ENCODE results near the gene NT5DC3. TPM values are rescaled to one million over a fixed set of nuclear protein-coding genes. Genes with fewer than 3 reads are reported as not detected.

Gene NT5DC3
- total and polyA plus RNA-seq, 2 of the 13 experiments (the other 11 are each of a cell fraction or from before 2014, with no cell fraction given), result 3.2 to 6.6 TPM

DNA sequence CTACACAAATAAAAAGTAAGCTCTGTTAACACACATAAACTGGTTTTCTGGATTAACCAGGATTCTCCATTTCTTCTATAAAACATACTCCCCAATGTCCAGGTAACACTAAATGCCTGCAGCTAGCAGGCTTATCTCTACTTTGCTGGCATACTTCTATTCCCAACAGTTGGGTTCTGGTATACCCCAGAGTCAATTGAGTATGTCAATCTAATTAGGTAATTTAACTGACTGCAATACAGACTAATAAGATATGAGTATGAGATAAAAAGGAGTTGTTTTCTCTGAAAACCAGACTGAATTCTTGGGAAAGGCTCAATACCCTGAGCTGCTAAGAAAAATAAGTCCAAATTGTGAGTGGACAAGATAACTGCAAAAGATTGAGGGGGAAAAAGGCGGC is 9.4 kb upstream of the NT5DC3 start:
- Histone ChIP-seq H3K4me2 (ENCODE audit: low read depth, low read length) (no peak overlapping the region), H3K4me1 (ENCODE audit: insufficient read depth, low read length) (peaks cover 67% of the 10 kb centered on the region), H2AFZ (ENCODE audit: low read length) (no peak overlapping the region), H3K4me3 (replicated peaks in 1 of 3; ENCODE audit: insufficient read depth in 1 of 3, low read depth in 2 of 3, low read length in 3 of 3) (no peak overlapping the region), H4K20me1 (ENCODE audit: insufficient read depth, low read length) (no peaks in the 10 kb centered on the region), H3K79me2 (ENCODE audit: insufficient read depth, low read length) (no peaks in the 10 kb centered on the region), H3K27me3 (ENCODE audit: control insufficient read depth in 1 of 2, insufficient read depth in 2 of 2, low read length in 2 of 2) (peaks cover 0 to 3% of the 10 kb centered on the region in 2 experiments; a peak in 1 of 5 replicates), H3K36me3 (replicated peaks in 1 of 2; ENCODE audit: control insufficient read depth in 1 of 2, insufficient read depth in 2 of 2, low read length in 2 of 2) (no peaks in the 10 kb centered on the region), H3K9ac (ENCODE audit: insufficient read depth, low read depth, low read length) (no peak overlapping the region), H3K27ac (ENCODE audit: extremely low read length, insufficient read depth, low read length) (no peak overlapping the region), H3K9me3 (ENCODE audit: low read length) (no peaks in the 10 kb centered on the region)
- FAIRE-seq (no peak), ATAC-seq (no peak), DNase-seq (ENCODE audit: low spot score) (no peak)
- TF ChIP-seq TOPORS (CRISPR knock-in tag; IDR thresholded peaks at IDR 0.05), result no peak
- TF ChIP-seq ZNF354B (CRISPR knock-in tag; IDR thresholded peaks at IDR 0.05), result no peak
- TF ChIP-seq, protein P1, sequence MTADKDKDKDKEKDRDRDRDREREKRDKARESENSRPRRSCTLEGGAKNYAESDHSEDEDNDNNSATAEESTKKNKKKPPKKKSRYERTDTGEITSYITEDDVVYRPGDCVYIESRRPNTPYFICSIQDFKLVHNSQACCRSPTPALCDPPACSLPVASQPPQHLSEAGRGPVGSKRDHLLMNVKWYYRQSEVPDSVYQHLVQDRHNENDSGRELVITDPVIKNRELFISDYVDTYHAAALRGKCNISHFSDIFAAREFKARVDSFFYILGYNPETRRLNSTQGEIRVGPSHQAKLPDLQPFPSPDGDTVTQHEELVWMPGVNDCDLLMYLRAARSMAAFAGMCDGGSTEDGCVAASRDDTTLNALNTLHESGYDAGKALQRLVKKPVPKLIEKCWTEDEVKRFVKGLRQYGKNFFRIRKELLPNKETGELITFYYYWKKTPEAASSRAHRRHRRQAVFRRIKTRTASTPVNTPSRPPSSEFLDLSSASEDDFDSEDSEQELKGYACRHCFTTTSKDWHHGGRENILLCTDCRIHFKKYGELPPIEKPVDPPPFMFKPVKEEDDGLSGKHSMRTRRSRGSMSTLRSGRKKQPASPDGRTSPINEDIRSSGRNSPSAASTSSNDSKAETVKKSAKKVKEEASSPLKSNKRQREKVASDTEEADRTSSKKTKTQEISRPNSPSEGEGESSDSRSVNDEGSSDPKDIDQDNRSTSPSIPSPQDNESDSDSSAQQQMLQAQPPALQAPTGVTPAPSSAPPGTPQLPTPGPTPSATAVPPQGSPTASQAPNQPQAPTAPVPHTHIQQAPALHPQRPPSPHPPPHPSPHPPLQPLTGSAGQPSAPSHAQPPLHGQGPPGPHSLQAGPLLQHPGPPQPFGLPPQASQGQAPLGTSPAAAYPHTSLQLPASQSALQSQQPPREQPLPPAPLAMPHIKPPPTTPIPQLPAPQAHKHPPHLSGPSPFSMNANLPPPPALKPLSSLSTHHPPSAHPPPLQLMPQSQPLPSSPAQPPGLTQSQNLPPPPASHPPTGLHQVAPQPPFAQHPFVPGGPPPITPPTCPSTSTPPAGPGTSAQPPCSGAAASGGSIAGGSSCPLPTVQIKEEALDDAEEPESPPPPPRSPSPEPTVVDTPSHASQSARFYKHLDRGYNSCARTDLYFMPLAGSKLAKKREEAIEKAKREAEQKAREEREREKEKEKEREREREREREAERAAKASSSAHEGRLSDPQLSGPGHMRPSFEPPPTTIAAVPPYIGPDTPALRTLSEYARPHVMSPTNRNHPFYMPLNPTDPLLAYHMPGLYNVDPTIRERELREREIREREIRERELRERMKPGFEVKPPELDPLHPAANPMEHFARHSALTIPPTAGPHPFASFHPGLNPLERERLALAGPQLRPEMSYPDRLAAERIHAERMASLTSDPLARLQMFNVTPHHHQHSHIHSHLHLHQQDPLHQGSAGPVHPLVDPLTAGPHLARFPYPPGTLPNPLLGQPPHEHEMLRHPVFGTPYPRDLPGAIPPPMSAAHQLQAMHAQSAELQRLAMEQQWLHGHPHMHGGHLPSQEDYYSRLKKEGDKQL (CRISPR knock-in tag; IDR thresholded peaks at IDR 0.05; ENCODE audit: low read depth), result no peak
- TF ChIP-seq ZNF101 (CRISPR knock-in tag; IDR thresholded peaks at IDR 0.05; ENCODE audit: borderline replicate concordance, low read depth), result no peak
- TF ChIP-seq DR1 (CRISPR knock-in tag; IDR thresholded peaks at IDR 0.05), result no peak
- TF ChIP-seq NONO (IDR thresholded peaks at IDR 0.05), result no peak
- no peak for TF ChIP-seq NONO (CRISPR knock-in tag; conservative IDR thresholded peaks at IDR 0.05)
- TF ChIP-seq, protein P2, sequence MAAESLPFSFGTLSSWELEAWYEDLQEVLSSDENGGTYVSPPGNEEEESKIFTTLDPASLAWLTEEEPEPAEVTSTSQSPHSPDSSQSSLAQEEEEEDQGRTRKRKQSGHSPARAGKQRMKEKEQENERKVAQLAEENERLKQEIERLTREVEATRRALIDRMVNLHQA (CRISPR knock-in tag; IDR thresholded peaks at IDR 0.05), result no peak
- TF ChIP-seq XBP1 (CRISPR knock-in tag; IDR thresholded peaks at IDR 0.05), result no peak
- TF ChIP-seq, protein P3, sequence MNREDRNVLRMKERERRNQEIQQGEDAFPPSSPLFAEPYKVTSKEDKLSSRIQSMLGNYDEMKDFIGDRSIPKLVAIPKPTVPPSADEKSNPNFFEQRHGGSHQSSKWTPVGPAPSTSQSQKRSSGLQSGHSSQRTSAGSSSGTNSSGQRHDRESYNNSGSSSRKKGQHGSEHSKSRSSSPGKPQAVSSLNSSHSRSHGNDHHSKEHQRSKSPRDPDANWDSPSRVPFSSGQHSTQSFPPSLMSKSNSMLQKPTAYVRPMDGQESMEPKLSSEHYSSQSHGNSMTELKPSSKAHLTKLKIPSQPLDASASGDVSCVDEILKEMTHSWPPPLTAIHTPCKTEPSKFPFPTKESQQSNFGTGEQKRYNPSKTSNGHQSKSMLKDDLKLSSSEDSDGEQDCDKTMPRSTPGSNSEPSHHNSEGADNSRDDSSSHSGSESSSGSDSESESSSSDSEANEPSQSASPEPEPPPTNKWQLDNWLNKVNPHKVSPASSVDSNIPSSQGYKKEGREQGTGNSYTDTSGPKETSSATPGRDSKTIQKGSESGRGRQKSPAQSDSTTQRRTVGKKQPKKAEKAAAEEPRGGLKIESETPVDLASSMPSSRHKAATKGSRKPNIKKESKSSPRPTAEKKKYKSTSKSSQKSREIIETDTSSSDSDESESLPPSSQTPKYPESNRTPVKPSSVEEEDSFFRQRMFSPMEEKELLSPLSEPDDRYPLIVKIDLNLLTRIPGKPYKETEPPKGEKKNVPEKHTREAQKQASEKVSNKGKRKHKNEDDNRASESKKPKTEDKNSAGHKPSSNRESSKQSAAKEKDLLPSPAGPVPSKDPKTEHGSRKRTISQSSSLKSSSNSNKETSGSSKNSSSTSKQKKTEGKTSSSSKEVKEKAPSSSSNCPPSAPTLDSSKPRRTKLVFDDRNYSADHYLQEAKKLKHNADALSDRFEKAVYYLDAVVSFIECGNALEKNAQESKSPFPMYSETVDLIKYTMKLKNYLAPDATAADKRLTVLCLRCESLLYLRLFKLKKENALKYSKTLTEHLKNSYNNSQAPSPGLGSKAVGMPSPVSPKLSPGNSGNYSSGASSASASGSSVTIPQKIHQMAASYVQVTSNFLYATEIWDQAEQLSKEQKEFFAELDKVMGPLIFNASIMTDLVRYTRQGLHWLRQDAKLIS (CRISPR knock-in tag; IDR thresholded peaks at IDR 0.05), result no peak
- TF ChIP-seq ZNF484 (CRISPR knock-in tag; IDR thresholded peaks at IDR 0.05; ENCODE audit: borderline replicate concordance, low read depth), result no peak
- TF ChIP-seq PRPF4 (IDR thresholded peaks at IDR 0.05; ENCODE audit: low read depth, low read length, poor library complexity, severe bottlenecking), result no peak
- no peak for TF ChIP-seq ZMYM4 (CRISPR knock-in tag; IDR thresholded peaks at IDR 0.05)
- no peak for TF ChIP-seq KLF9 (CRISPR knock-in tag; IDR thresholded peaks at IDR 0.05; ENCODE audit: low read depth)
- no peak for TF ChIP-seq HOXA9 (CRISPR knock-in tag; IDR thresholded peaks at IDR 0.05; ENCODE audit: borderline replicate concordance)
- no peak for TF ChIP-seq ZNF180 (CRISPR knock-in tag; IDR thresholded peaks at IDR 0.05; ENCODE audit: borderline replicate concordance, low read depth)
- no peak for TF ChIP-seq ZSCAN25 (CRISPR knock-in tag; IDR thresholded peaks at IDR 0.05)
- in situ Hi-C loops (cut with HindIII; ENCODE audit: extremely low pct_ligation_motif_present, low pct_unique_long_range_greater_than_20kb) (no loop called here), intact Hi-C loops (cut with micrococcal nuclease; ENCODE audit: unreplicated experiment) (no loop called here)
- WGBS (ENCODE audit: low lambda C conversion rate), result 52% methylated on average over 1 of the region's 1 CpG
- ChIA-PET POLR2A (no interaction called here), CTCF (ENCODE audit: low intra/inter-chr PET ratio, low total read pairs) (no interaction called here)
- no TSS peak for BruUV-seq (replicated peaks)

Measured in HepG2 (cell line).